GM19023 (cell line): ENCODE data around the gene ATP1B2.

ENCODE experiments used
- ATAC-seq: cut with Tn5 transposase; IDR thresholded peaks from one replicate; pipeline ENCODE4 v1.9.1; 2021; ENCODE audit warnings: mild to moderate bottlenecking, moderate library complexity; ENCODE audit not compliant: unreplicated experiment

Gene ATP1B2

GRCh38 chr17:7684851-7685532, 34.3 kb downstream of the ATP1B2 start:
- no peak for ATAC-seq

DNA sequence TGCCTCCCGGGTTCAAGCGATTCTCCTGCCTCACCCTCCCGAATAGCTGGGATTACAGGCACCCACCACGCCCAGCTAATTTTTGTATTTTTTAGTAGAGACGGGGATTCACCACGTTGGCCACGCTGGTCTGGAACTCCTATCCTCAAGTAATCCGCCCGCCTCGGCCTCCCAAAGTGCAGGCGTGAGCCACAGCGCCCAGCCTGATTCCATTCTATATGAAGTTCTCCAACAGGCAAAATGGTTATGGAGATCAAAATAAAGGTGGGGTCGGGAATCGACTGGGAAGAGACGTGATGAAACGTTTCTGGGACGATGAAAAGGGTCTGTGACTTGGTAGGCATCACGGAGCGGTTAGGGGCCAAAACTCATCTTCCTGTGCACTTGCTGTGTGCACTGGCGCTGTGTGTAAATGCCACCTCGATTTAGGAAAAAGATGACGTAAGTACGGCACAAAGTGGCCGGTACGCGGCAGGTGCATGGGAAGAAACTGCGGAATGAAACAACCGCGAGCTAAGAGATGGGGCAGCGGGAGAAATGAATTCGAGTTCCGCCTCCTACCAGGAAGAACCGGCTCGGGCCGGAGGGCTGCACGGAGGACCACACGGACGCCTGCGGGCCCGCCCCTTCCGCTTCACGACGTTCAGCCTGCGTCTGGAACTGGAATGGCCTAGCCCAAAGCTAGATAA, 35.0 kb downstream of the ATP1B2 start:
- peak; percentile 39 for ATAC-seq

DNA sequence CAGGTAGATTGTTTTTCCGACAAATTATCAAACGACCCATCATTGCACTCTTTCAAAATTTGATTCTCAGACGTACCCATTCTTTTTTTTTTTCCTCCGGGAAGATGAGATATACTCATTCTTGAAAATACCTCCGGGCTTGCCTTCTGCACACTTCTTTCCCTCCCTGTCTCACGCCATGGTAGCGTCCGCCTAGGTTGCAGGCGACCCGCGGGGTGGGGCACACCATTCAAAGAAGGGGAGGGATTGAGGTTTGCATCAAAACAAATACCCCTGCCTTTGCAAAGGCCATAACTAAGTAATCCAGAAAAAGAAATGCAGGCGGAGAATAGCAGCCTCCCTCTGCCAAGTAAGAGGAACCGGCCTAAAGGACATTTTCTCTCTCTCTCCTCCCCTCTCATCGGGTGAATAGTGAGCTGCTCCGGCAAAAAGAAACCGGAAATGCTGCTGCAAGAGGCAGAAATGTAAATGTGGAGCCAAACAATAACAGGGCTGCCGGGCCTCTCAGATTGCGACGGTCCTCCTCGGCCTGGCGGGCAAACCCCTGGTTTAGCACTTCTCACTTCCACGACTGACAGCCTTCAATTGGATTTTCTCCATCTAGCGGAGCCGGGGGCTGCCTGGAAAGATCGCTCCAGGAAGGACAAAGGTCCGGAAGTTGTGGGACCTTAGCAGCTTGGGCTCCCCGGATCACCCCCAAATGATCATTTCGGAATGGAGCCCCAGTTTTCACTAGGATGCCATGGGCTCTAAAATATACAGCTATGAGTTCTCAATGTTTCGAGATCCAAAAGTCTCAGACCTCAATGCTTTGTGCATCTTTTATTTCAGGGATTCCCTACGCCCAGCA, 35.7 kb downstream of the ATP1B2 start:
- ATAC-seq, result peak; percentile 49

DNA sequence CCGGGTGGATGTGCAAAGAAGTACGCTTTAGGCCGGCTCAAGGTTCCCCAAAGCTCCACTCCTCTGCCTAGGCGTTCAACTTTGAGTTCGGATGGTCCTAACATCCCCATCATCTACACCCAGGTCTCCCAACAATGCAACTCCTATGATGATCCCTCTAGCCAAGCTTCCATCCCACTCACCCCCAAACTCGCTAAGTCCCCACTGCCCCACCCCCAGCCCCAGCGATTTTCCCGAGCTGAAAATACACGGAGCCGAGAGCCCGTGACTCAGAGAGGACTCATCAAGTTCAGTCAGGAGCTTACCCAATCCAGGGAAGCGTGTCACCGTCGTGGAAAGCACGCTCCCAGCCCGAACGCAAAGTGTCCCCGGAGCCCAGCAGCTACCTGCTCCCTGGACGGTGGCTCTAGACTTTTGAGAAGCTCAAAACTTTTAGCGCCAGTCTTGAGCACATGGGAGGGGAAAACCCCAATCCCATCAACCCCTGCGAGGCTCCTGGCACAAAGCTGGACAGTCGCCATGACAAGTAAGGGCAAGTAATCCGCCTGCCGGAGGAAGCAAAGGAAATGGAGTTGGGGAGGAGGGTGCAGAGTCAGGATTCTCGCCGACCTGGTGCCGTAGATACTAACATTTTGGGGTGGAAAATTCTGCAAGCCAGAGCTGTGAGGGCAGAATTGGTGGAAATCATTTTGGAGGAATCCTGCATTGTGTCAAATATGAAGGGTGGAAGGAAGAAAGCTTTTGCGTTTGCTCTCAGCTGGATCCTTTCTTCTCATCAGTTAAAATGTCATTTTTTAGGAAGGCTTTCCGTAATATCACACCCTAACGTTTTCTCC, 36.6 kb downstream of the ATP1B2 start, which contains the start of gene TP53:
TSS of gene TP53 (minus strand) at position 419 of the 836 bp plus-strand sequence. CDS start 10,896 bp downstream, outside the sequence.
- ATAC-seq, result no peak

GRCh38 chr17:7687908-7688807, 37.4 kb downstream of the ATP1B2 start, which contains the start of gene WRAP53:
Gene WRAP53 (plus strand): TSS chr17:7688477. CDS start chr17:7688649, 172 bp downstream.
- ATAC-seq, result peak; percentile 73

DNA sequence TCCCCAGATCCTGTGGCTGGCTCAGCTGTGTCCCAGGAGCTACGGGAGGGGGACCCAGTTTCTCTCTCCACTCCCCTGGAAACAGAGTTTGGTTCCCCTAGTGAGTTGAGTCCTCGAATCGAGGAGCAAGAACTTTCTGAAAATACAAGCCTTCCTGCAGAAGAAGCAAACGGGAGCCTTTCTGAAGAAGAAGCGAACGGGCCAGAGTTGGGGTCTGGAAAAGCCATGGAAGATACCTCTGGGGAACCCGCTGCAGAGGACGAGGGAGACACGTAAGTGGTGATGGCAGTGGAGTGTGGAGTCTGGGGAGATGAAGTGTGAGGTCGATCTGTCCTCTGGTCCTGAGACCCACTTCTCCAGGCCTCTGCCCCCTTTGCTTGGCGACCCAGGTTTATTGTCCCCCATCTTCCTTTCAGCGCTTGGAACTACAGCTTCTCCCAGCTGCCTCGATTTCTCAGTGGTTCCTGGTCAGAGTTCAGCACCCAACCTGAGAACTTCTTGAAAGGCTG, 38.1 kb downstream of the ATP1B2 start:
- ATAC-seq, result no peak

DNA sequence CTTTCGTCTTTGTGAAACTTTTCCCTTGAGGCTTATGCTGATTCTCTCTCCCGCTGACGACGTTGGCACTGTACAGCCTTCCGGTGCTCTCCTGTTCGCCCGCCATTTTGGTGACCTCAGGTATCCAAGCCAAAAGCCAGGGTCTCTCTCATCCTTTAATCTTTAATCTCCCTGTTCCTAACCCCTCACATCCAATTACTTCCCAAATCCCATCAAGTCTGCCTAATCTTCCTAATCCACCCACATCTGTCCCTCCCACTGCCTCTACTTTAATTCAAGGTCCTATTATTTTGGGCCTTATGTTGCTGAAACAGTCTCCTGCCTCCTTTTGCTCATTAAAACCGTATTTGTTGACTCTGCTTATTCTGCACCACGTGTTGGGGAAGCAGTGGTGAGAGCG, 44.9 kb downstream of the ATP1B2 start:
- no peak for ATAC-seq

DNA sequence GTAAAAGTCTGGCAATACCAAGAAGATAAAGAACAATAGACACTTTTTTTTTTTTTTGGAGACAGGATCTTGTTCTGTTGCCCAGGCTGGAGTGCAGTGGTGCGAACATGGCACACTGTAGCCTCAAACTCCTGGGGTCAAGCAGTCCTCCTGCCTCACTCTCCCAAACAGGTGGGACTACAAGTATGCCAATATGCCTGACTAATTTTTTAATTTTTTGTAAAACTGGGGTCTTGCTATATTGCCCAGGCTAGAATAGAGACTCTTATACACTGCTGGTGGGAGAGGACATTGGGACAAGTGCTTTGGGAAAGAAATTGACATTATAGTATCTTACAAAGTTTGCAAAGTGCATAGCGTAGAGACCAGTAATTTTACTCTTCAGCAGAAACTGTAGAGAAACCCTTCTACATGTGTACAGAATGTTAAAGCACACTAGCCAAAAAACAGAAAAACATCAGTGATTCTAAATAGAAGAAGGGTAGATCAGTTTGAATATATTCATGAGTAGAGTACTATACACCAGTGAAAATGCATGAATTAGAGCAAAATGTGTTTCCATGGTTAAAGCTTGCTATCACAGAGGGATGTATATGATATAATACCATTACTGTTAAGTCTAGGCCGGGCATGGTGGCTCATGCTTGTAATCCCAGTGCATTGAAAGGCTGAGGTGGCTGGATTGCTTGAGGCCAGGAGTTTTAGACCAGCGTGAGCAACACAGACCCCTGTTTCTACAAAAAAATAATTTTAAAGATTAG, 47.3 kb downstream of the ATP1B2 start:
- no peak for ATAC-seq

GRCh38 chr17:7700510-7700909, 49.8 kb downstream of the ATP1B2 start:
- no peak for ATAC-seq

DNA sequence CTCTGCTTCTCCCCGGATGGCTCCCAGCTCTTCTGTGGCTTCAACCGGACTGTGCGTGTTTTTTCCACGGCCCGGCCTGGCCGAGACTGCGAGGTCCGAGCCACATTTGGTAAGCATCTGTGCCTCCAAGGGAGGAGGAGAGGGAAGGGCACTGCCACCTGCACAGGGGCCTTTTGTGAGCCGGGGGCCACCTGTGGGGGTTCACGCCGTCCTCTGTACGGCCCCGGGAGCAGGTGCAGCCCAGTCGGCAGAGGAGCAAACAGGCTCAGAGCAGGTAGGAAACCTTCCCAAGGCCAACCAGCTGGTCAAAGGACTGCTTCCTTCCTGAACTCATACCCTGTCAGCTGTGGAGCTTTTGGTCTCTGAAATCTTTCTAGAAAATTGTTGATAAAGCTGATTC, 51.0 kb downstream of the ATP1B2 start:
- ATAC-seq, result no peak

- no peak for ATAC-seq
Observed at GRCh38 chr17:7702776-7703175, 52.0 kb downstream of the ATP1B2 start.

GRCh38 chr17:7703584-7704479, 53.1 kb downstream of the ATP1B2 start:
- no peak for ATAC-seq

DNA sequence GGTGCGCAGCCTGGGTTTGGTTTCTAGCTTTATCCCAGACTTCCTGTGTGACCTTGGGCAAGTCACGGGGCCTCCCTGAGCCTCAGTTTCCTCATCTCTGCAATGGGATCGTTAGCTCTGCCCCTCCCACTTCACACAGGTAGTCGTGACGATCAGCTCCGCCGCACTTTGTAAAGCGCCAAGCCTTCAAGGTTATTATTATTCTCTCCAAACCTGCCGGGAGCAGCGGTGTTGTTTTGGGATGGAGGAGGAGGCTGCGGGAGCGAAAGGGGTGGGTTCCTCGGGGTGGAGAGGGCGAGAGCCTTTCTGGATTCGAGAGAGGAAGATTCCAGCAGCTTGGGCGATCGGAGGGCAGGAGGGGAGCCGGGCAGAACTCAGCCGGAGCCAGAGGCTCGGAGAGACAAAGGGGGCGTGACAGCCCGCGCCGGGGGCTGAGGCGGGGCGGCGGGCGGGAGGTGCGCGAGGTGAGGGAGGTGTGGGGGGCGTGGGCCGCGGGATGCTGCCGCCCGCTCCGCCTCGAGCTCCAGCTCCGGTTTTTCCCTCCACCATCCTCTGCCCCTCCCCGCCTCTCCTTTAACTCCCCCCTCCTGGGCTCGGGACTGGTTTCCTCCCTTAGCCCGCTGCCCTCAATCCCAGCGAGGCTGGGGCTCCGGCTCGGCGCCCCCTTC, 54.0 kb downstream of the ATP1B2 start, which contains the start of gene EFNB3:
TSS of gene EFNB3 (plus strand) at position 602 of the 668 bp plus-strand sequence. CDS start 397 bp downstream, outside the sequence.
- ATAC-seq, result no peak

DNA sequence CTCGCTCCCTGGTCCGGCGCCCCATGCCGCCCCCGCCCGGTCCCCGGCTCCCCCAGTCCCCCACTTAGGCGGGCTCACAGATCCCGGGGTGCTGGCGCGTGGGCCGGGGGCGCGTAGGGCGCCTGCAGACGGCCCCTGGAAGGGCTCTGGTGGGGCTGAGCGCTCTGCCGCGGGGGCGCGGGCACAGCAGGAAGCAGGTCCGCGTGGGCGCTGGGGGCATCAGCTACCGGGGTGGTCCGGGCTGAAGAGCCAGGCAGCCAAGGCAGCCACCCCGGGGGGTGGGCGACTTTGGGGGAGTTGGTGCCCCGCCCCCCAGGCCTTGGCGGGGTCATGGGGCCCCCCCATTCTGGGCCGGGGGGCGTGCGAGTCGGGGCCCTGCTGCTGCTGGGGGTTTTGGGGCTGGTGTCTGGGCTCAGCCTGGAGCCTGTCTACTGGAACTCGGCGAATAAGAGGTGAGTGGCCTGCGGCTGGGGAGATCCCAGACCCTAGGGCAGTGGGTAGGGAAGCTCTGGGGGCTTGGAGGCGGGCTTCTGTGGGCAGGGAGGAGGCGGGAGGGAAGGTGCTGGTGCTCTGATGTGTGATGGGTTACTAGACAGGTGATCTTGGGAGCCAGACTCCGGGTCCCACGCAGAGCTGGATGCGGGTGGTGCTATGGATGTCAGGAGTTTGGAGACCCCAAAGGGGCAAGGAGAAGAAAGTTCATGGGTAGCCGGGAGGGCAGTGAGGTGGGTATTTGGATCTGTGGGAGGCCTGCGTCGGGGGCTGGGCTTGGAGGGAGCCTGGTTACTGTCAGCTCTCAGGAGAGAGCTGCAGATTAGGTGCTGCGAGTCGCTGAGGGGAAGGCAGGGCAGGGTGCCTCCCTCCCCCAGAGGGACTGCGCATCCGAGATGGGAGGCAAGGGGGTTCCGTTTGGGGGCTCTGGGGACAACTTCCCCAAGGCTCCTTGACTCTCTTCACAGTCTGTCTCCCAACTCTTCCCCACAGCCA, 54.8 kb downstream of the ATP1B2 start:
- no peak for ATAC-seq

DNA sequence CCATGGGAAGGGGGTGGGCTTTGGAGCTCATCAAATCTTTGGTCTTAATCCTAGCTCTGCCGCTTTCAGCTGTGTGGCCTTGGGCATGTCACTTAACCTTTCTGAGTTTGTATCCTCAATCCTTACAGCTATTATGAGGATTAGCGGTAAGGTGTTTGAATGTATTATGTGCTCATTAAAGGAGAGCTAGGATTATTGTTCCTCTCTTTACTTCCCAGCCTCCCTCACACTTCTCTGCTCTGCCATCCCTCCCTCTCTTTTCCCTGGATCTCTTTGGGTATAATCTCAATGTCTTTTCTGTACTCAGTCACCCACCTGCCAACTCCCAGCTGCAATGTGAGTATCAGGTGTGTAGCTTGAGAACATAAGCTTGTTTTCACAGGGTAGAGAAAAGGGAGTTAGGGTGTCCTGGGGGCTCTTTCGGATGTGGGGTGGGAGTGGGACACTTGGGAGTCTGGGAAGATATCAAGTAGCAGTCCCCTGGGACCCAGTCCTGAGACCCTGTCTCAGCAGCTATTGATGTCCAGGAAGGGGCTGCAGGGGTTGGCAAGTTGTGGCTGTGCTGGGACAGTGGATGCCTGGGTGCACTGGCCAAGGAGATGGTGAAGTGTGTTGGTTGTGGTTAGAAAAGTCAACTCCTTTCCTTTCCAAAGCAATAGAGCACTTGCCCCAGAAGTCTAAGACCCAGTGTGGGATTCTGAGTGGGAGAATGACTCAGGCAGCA, 56.1 kb downstream of the ATP1B2 start:
- ATAC-seq, result no peak
